Measurements from ENCODE around the gene KCNK7. TPM values are rescaled to one million over a fixed set of nuclear protein-coding genes. Genes with fewer than 3 reads are reported as not detected.
"Not testable (repeated sequence)": the region's sequence is repeated elsewhere in the genome, so short reads cannot be mapped to it uniquely, and the experiment has no call there.

KCNK7 gene, protein sequence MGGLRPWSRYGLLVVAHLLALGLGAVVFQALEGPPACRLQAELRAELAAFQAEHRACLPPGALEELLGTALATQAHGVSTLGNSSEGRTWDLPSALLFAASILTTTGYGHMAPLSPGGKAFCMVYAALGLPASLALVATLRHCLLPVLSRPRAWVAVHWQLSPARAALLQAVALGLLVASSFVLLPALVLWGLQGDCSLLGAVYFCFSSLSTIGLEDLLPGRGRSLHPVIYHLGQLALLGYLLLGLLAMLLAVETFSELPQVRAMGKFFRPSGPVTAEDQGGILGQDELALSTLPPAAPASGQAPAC
- total RNA-seq: 0.63 TPM
- polyA plus RNA-seq: 1.2 TPM

DNA sequence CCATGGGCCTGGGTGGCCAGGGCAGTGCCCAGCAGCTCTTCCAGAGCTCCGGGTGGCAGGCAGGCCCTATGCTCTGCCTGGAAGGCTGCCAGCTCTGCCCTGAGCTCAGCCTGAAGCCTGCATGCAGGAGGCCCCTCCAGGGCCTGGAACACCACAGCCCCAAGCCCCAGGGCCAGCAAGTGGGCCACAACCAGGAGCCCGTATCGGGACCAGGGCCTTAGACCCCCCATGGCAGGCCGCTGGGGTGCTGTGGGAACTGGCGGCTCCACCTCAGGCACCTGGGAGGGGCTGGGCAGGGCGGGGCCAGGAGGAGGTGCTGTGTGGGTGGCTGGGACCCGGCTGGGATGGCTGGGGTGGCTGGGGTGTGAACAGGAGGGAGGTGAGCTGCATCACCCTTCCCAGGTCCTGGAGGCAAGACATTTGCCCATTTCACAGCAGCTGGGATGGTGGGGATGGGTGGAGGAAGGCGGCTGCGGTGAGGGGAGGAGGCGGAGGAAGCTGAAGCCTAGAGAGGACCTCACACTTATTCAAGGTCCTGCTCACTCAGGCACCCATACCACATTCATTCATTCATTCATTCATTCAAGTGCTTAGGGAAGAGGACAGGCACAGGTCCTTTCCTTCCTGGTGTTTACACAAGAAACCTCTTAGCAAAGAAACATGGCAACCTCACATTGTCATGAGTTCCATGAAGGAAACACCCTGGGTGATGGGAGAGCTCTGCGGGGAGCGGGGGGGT, at the start of gene KCNK7:
TSS of gene KCNK7 (minus strand) at position 258 of the 739 bp plus-strand sequence. CDS start at position 230, 28 bp downstream.
- WGBS: 65% methylated on average over 12 of the region's 12 CpGs
- Histone ChIP-seq H3K4me1 (ENCODE audit: insufficient read depth) (peaks cover 1% of the 10 kb centered on the region), H3K36me3 (ENCODE audit: insufficient read depth) (peaks cover 7% of the 10 kb centered on the region)

DNA sequence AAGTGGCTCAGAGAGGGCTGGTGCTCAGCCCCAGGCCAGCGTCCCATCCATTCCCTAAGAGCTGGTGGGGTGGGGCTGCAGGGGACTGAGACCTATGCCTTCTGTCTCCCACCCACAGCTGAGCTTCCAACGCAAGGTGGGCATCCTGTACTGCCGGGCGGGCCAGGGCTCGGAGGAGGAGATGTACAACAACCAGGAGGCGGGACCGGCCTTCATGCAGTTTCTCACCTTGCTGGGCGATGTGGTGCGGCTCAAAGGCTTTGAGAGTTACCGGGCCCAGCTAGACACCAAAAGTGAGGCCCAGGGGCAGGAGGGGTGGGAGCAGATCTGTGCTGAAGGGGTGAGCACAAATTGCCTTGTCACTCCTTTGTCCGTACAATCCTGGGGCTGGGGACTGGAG, 49.2 kb upstream of the KCNK7 start:
- no peaks in the 10 kb centered on the region for H3K4me1 ChIP-seq (ENCODE audit: insufficient read depth)
- WGBS: 88% methylated on average over 11 of the region's 11 CpGs
- no peak overlapping the region for H3K4me3 ChIP-seq (ENCODE audit: low read depth, low read length)
- no peak overlapping the region for H3K27ac ChIP-seq (ENCODE audit: low read depth)
- DNase-seq (ENCODE audit: extremely low spot score): no peak
- peaks cover 4% of the 10 kb centered on the region for H3K36me3 ChIP-seq (ENCODE audit: insufficient read depth)

More for the DNA sequence above, at the start of gene KCNK7:
- Histone ChIP-seq H3K4me3 (ENCODE audit: low read depth, low read length) (no peak within 1 kb of the TSS), H3K27ac (ENCODE audit: low read depth) (no peak within 1 kb of the TSS)
- no peak for DNase-seq (ENCODE audit: extremely low spot score)

DNA sequence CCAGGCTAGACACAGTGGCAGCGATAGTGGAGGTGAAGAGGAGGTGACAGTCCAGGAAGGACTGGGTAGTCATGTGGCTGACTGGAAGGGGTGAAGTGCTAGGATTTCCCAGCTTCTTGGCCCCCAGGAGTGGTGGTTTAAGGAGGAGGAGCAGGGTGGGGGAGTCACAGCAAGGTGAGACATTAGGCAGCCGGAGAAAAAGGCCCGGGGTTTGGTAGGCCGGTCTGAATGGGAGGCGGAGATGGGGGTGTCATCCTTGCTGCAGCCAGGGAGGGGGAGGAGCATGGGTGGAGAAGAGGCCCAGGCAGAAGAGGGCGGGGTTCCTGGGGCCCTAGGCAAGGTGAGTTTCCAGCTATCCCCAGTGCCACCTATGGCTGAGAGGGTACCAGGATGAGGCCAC, 48.4 kb upstream of the KCNK7 start:
- WGBS: 69% methylated on average over 6 of the region's 6 CpGs
- peaks cover 4% of the 10 kb centered on the region for H3K36me3 ChIP-seq (ENCODE audit: insufficient read depth)
- no peaks in the 10 kb centered on the region for H3K4me1 ChIP-seq (ENCODE audit: insufficient read depth)

DNA sequence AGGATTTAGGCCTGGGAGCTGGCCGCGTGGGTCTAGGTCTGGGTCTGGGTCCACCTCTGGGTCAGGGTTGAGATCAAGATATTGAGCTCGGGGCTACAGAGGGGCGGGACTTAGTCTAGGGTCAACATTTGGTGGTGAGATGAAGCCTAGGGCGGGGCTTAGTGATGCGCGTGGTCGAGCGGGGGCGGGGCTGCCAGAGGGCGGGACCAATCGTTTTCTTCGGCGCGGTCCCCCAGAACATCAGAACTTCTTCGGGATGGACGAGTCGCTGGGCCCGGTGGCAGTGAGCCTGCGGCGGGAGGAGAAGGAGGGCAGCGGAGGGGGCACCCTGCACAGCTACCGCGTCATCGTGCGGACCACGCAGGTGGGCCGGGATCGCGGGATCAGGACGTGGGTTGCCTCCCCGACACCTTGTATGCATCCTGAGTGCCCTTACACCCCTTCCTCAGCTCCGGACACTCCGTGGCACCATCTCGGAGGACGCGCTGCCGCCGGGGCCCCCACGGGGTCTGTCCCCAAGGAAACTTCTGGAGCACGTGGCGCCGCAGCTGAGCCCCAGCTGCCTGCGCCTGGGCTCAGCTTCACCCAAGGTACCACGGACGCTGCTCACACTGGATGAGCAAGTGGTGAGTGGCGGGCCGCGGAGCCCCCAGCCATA, 46.5 kb upstream of the KCNK7 start:
- Histone ChIP-seq H3K4me1 (ENCODE audit: insufficient read depth) (no peaks in the 10 kb centered on the region), H3K4me3 (ENCODE audit: low read depth, low read length) (no peak overlapping the region), H3K36me3 (ENCODE audit: insufficient read depth) (peaks cover 4% of the 10 kb centered on the region), H3K27ac (ENCODE audit: low read depth) (no peak overlapping the region)
- DNase-seq (ENCODE audit: extremely low spot score): no peak
- WGBS: 53% methylated on average over 49 of the region's 49 CpGs

More for the DNA sequence above, 48.4 kb upstream of the KCNK7 start:
- no peak overlapping the region for H3K27ac ChIP-seq (ENCODE audit: low read depth)
- no peak overlapping the region for H3K4me3 ChIP-seq (ENCODE audit: low read depth, low read length)
- DNase-seq (ENCODE audit: extremely low spot score): no peak

DNA sequence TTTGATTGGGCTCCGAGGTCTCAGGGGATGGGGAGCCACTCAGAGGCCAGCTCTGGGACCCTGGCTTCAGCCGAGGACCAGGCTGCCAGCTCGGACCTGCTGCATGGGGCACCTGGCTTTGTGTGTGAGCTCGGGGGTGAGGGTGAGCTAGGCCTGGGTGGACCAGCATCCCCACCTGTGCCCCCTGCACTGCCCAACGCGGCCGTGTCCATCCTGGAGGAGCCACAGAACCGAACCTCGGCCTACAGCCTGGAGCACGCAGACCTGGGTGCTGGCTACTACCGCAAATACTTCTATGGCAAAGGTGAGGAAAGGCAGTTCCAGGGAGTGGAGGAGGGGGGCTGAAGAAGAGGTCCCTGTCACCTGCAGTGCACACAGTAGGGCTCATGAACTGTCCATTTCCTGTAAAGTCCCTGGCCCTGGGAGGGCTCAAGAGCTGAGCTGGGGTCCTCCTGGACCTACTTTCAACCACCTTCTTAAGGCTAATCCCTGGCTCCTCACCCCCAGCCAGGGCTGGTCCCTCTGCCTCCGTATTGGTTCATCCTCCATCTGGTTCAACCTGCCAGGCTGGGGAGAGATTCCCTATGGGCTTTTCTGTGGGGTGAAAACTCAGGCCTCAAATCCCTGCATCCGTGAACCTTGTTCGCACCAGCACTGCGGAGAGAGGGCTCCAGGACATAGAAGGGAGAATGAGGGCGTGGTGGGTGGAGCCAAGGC, 45.9 kb upstream of the KCNK7 start:
- WGBS: 81% methylated on average over 16 of the region's 16 CpGs
- Histone ChIP-seq H3K27ac (ENCODE audit: low read depth) (no peak overlapping the region), H3K36me3 (ENCODE audit: insufficient read depth) (peaks cover 3% of the 10 kb centered on the region), H3K4me1 (ENCODE audit: insufficient read depth) (no peaks in the 10 kb centered on the region), H3K4me3 (ENCODE audit: low read depth, low read length) (no peak overlapping the region)
- no peak for DNase-seq (ENCODE audit: extremely low spot score)

DNA sequence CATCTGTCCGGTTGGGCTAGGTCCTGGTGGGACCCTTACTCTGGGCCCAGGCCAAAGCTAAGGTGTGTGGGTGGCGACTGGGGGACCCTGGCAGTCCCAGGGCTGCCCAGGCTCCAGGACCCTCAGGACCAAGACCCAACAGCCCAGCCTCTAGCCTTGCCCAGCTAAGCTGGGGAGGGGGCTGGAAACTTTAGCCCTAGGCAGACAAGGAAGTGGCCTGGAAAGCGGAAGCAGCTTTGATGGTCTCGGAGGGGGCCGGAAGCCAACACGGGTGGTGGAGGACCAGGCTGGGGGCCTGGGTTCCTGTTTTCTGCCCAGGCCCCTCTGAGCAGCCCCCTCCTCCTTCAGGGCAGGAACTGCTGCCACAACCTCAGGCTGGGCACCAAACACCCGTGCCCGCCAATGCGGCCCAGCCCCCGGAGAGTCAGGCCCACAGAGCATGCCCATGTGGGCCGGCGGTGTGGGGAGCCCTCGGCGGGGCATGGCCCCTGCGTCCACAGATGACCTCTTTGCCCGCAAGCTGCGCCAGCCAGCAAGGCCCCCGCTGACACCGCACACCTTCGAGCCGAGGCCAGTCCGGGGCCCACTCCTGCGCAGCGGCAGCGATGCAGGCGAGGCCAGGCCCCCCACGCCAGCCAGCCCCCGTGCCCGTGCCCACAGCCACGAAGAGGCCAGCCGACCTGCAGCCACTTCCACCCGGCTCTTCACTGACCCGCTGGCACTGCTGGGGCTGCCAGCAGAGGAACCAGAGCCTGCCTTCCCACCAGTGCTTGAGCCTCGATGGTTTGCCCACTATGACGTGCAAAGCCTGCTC, 45.1 kb upstream of the KCNK7 start:
- 78% methylated on average over 35 of the region's 35 CpGs for WGBS
- no peak overlapping the region for H3K27ac ChIP-seq (ENCODE audit: low read depth)
- DNase-seq (ENCODE audit: extremely low spot score): no peak
- peak overlapping the region; percentile 21 for H3K4me3 ChIP-seq (ENCODE audit: low read depth, low read length)
- no peaks in the 10 kb centered on the region for H3K4me1 ChIP-seq (ENCODE audit: insufficient read depth)
- H3K36me3 ChIP-seq (ENCODE audit: insufficient read depth): no peaks in the 10 kb centered on the region

DNA sequence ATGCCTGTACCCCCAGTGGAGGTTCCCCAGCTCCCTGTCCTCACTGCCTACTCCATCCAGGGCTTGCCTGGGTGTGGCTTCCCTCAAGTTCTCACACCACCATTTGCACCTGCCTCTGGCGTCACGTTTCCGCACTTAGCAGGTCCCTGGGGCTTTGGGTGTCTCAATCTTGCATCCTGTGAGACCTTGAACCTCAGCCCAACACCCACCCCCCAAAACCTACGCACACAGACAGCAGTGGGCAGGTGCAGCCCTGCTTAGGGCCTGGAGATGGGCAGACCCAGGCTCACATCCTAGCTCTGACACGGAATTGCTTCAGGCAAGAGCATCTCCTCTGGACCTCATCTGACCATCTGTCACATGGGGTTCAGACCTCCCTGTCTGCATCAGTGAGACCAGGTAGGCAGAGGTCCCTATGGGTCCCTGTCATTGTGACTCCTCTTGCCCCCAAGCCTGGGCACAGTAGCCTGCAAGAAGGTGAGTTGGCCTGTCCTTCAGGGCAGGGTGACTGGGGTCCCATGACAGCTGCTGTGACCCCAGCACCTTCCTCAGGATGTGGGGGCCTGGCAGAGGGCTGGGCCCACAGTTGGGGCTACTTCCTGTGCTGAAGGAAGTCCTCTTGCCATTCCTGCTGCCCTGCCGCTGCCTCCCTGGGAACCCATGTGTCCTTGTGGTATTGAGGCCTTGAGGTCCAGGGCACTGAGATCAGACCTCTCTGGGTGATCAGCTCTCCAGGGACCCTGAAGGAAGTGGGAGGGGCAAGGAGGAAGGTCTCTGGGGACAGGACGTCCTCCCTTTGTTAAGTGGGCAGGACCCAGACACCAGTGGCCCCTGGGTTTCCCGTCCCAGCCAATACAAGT, 44.3 kb upstream of the KCNK7 start:
- H3K27ac ChIP-seq (ENCODE audit: low read depth): no peak overlapping the region
- no peaks in the 10 kb centered on the region for H3K4me1 ChIP-seq (ENCODE audit: insufficient read depth)
- peaks cover 4% of the 10 kb centered on the region for H3K36me3 ChIP-seq (ENCODE audit: insufficient read depth)
- peak overlapping the region; percentile 3 for H3K4me3 ChIP-seq (ENCODE audit: low read depth, low read length)
- DNase-seq (ENCODE audit: extremely low spot score): no peak
- 71% methylated on average over 8 of the region's 8 CpGs for WGBS

DNA sequence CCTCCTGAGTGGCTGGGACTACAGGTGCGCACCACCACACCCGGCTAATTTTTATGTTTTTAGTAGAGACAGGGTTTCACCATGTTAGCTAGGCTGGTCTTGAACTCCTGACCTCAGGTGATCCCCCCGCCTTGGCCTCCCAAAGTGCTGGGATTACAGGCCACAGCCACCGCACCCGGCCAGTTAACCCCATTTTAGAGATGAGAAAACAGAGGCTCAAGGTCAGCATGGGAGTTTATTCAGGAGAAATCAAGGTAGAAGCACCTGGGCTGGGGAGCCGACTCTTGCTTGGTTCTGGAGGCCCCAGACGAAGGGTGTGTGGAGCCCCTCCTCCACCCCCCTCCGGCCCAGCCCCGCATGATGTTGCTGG, 43.6 kb upstream of the KCNK7 start:
- not testable (repeated sequence) for DNase-seq (ENCODE audit: extremely low spot score); H3K27ac ChIP-seq (ENCODE audit: low read depth); H3K36me3 ChIP-seq (ENCODE audit: insufficient read depth); H3K4me1 ChIP-seq (ENCODE audit: insufficient read depth); H3K4me3 ChIP-seq (ENCODE audit: low read depth, low read length)
- 80% methylated on average over 9 of the region's 9 CpGs for WGBS

DNA sequence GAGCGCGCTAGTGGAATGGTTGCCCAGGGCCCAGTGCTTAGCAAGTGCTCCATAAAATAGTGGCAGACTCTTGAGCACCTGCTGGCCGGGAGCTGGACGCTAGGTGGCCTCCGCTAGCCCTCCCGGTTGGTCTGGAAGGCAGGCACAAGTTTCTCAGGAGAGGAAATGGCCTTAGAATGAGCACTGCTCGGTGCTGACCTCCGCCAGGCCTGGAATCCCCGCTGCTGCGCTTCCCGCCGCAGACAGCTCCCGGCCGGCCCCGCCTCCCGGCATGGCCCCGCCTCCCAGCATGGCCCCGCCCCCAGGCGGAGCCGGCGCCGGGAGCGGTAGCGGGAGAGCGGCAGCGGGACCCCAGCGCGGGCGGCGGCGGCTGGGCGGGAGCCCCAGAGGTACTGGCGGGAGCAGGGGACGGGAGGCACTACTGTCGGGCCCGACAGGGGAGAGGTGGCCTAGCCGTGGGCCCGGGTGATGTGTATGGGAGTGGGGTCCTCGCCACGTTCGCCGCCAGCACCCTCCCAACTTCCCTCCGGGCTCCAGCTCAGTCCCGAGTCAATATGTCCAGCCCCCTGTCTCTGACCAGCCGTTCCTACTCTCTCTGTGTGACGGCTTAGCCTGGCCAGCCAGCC, 42.3 kb upstream of the KCNK7 start, which contains the start of gene SIPA1:
TSS of gene SIPA1 (plus strand) at position 308 of the 626 bp plus-strand sequence. CDS start 2,821 bp downstream, outside the sequence.
- peak within 1 kb of the TSS; percentile 55 for H3K27ac ChIP-seq (ENCODE audit: low read depth)
- WGBS: 3% methylated on average over 46 of the region's 46 CpGs
- no peak for DNase-seq (ENCODE audit: extremely low spot score)
- no peaks in the 10 kb centered on the region for H3K4me1 ChIP-seq (ENCODE audit: insufficient read depth)
- H3K36me3 ChIP-seq (ENCODE audit: insufficient read depth): peaks cover 4% of the 10 kb centered on the region
- peak within 1 kb of the TSS; percentile 60 for H3K4me3 ChIP-seq (ENCODE audit: low read depth, low read length)

DNA sequence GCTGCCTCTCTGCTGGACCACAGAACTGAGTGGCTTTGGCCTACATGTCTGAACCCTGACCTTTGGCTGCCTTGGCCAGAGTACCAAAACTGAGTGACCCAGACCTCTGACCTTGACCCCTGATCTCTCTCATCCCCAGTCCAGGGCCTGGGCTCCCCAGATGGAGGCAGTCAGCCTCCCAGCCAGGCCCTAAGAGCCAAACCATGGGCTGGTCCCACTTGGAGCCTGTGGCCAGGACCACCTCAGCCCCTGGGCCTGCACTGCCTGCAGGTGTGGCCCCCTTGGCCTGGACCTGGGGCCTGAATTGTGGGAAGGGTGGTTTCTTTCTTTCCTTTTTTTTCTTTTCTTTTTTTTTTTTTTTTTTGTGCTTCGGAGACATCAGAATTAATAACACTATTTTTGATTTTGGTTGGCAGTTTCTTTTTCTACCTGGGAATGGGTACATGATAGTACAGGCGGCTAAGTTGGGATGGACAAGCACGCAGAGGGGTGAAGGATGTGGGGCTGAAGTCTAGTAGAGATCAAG, 41.5 kb upstream of the KCNK7 start:
- no peak overlapping the region for H3K27ac ChIP-seq (ENCODE audit: low read depth)
- peaks cover 4% of the 10 kb centered on the region for H3K36me3 ChIP-seq (ENCODE audit: insufficient read depth)
- no peak for DNase-seq (ENCODE audit: extremely low spot score)
- no peaks in the 10 kb centered on the region for H3K4me1 ChIP-seq (ENCODE audit: insufficient read depth)
- WGBS: 87% methylated on average over 3 of the region's 3 CpGs
- no peak overlapping the region for H3K4me3 ChIP-seq (ENCODE audit: low read depth, low read length)

DNA sequence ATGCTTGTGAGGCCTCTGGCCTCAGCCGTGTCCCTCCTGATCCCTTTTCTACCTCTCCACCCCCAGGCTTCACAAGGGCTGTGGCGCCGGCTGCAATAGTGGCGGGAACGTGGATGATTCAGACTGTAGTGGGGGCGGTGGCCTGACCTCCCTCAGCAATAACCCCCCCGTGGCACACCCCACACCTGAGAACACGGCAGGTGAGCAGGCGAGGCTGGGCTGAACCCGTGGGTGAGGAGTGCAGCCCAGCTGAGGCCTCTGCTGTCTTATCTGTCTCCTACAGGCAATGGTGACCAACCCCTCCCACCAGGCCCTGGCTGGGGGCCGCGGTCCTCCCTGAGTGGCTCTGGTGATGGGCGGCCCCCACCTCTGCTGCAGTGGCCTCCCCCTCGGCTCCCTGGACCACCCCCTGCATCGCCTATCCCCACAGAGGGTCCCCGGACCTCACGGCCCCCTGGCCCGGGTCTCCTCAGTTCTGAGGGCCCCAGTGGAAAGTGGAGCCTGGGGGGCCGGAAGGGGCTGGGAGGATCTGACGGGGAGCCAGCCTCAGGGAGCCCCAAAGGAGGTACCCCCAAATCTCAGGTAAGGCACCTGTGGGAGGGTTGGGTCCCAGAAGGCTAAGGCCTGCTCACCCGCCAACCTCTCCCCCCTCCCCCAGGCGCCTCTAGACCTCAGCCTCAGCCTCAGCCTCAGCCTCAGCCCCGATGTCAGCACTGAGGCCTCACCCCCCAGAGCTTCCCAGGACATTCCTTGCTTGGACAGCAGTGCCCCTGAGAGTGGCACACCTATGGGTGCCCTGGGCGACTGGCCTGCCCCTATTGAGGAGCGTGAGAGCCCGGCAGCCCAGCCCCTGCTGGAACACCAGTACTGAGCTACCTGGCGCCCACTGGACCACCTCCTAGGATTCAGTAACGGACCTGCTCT, 40.8 kb upstream of the KCNK7 start:
- no peak overlapping the region for H3K4me3 ChIP-seq (ENCODE audit: low read depth, low read length)
- H3K27ac ChIP-seq (ENCODE audit: low read depth): no peak overlapping the region
- H3K4me1 ChIP-seq (ENCODE audit: insufficient read depth): no peaks in the 10 kb centered on the region
- H3K36me3 ChIP-seq (ENCODE audit: insufficient read depth): peaks cover 4% of the 10 kb centered on the region
- no peak for DNase-seq (ENCODE audit: extremely low spot score)
- WGBS: 93% methylated on average over 28 of the region's 28 CpGs
